Activated T-helper 2 cell treated with anti-CD3 and anti-CD28 coated beads, Interferon-gamma antibody, Interleukin-2, Interleukin-4, amounts not matched to agents 10 μg/mL and 5 μg/mL and 100 μg/mL, durations not matched to agents 14 hours and 24 hours and 36 hours (primary cell): Measurements from ENCODE around the gene RSPH3. TPM values are rescaled to one million over a fixed set of nuclear protein-coding genes. Genes with fewer than 3 reads are reported as not detected.
A peak's percentile ranks its signal among the peaks of the same experiment; 100 is the strongest.
"Not testable (repeated sequence)": the region's sequence is repeated elsewhere in the genome, so short reads cannot be mapped to it uniquely, and the experiment has no call there.

Experiments used
- DNase-seq: peaks from one replicate; pipeline ENCODE4 v3.0.0; 2021; ENCODE audit warnings: low spot score
- H3K27ac Mint-ChIP-seq: one replicate; pipeline ENCODE4 v1.8.0; 2021; ENCODE audit warnings: mixed read lengths
- H3K27me3 Mint-ChIP-seq: one replicate; pipeline ENCODE4 v1.8.0; 2021; ENCODE audit warnings: low read depth, mixed read lengths
- H3K36me3 Mint-ChIP-seq: one replicate; pipeline ENCODE4 v1.8.0; 2021; ENCODE audit warnings: low read depth, mixed read lengths
- H3K4me1 Mint-ChIP-seq: one replicate; pipeline ENCODE4 v1.8.0; 2021; ENCODE audit warnings: low read depth, mixed read lengths
- H3K4me3 Mint-ChIP-seq: one replicate; pipeline ENCODE4 v1.8.0; 2021; ENCODE audit warnings: low read depth, mild to moderate bottlenecking, moderate library complexity, mixed read lengths
- H3K9me3 Mint-ChIP-seq: one replicate; pipeline ENCODE4 v1.8.0; 2021; ENCODE audit warnings: mixed read lengths
- intact Hi-C: fragments of 100-400 bp; cut with micrococcal nuclease; formaldehyde crosslinking; loops from one replicate; pipeline ENCODE4 v1.15.1; 2023
- total RNA-seq: library from RNA; stranded (reverse); gene quantifications from 2 replicates; pipeline ENCODE4 v1.2.3, GENCODE V29; 2022

RSPH3 gene
- total RNA-seq, 1 donor from 2014 or later = 4.9 TPM

- Mint-ChIP-seq H3K9me3 (no peaks in the 10 kb centered on the region), H3K27me3 (no peaks in the 10 kb centered on the region), H3K36me3 (peaks cover 94% of the 10 kb centered on the region), H3K4me1 (peaks cover 45% of the 10 kb centered on the region), H3K4me3 (peak overlapping the region; percentile 96), H3K27ac (peak overlapping the region; percentile 98)
- no peak for DNase-seq
- intact Hi-C loops = loop anchor here (1.0 kb wide), 2 partner anchors 21 to 23 kb away; no protein-coding TSS in a partner anchor
Measured at GRCh38 chr6:159038914-159039884, 39.2 kb upstream of the RSPH3 start.

GRCh38 chr6:159038318-159038717 lies 38.3 kb upstream of the RSPH3 start:
- H3K27ac Mint-ChIP-seq, H3K9me3 Mint-ChIP-seq, DNase-seq, H3K4me3 Mint-ChIP-seq, intact Hi-C loops, H3K27me3 Mint-ChIP-seq: not testable (repeated sequence)
- Mint-ChIP-seq H3K4me1 (peaks cover 45% of the 10 kb centered on the region), H3K36me3 (peaks cover 89% of the 10 kb centered on the region)

- H3K36me3 Mint-ChIP-seq = peaks cover 84% of the 10 kb centered on the region
- DNase-seq = no peak
- no peaks in the 10 kb centered on the region for H3K9me3 Mint-ChIP-seq
Measured at GRCh38 chr6:159037756-159038290, 37.8 kb upstream of the RSPH3 start.

GRCh38 chr6:159036673-159037072 lies 36.7 kb upstream of the RSPH3 start:
- DNase-seq = no peak
- H3K27me3 Mint-ChIP-seq = no peaks in the 10 kb centered on the region
- H3K9me3 Mint-ChIP-seq = no peaks in the 10 kb centered on the region
- peaks cover 73% of the 10 kb centered on the region for H3K36me3 Mint-ChIP-seq
- peak overlapping the region; percentile 7 for H3K27ac Mint-ChIP-seq
- H3K4me1 Mint-ChIP-seq = peaks cover 33% of the 10 kb centered on the region
- intact Hi-C loops = no loop called here
- H3K4me3 Mint-ChIP-seq = no peak overlapping the region

More at GRCh38 chr6:159037756-159038290, 37.8 kb upstream of the RSPH3 start:
- no peak overlapping the region for H3K27ac Mint-ChIP-seq
- intact Hi-C loops = no loop called here
- no peak overlapping the region for H3K4me3 Mint-ChIP-seq
- no peaks in the 10 kb centered on the region for H3K27me3 Mint-ChIP-seq
- H3K4me1 Mint-ChIP-seq = peaks cover 41% of the 10 kb centered on the region

GRCh38 chr6:159035891-159036290 lies 35.9 kb upstream of the RSPH3 start:
- no peak for DNase-seq
- Mint-ChIP-seq H3K9me3 (no peaks in the 10 kb centered on the region), H3K4me1 (peaks cover 26% of the 10 kb centered on the region), H3K4me3 (no peak overlapping the region), H3K27ac (no peak overlapping the region), H3K36me3 (peaks cover 65% of the 10 kb centered on the region), H3K27me3 (no peaks in the 10 kb centered on the region)
- intact Hi-C loops = no loop called here

GRCh38 chr6:159033160-159034049 lies 33.4 kb upstream of the RSPH3 start:
- Mint-ChIP-seq H3K27me3 (no peaks in the 10 kb centered on the region), H3K4me3 (no peak overlapping the region), H3K9me3 (no peaks in the 10 kb centered on the region), H3K4me1 (peaks cover 9% of the 10 kb centered on the region), H3K36me3 (peaks cover 40% of the 10 kb centered on the region), H3K27ac (no peak overlapping the region)
- DNase-seq = no peak
- intact Hi-C loops = no loop called here

GRCh38 chr6:159031846-159032245 lies 31.8 kb upstream of the RSPH3 start:
- H3K9me3 Mint-ChIP-seq = no peaks in the 10 kb centered on the region
- no peaks in the 10 kb centered on the region for H3K27me3 Mint-ChIP-seq
- intact Hi-C loops = no loop called here
- H3K27ac Mint-ChIP-seq = no peak overlapping the region
- DNase-seq = no peak
- peaks cover 29% of the 10 kb centered on the region for H3K36me3 Mint-ChIP-seq
- H3K4me3 Mint-ChIP-seq = no peak overlapping the region
- H3K4me1 Mint-ChIP-seq = peaks cover 4% of the 10 kb centered on the region

GRCh38 chr6:159030168-159030567 lies 30.2 kb upstream of the RSPH3 start:
- Mint-ChIP-seq H3K4me1 (peaks cover 1% of the 10 kb centered on the region), H3K4me3 (no peak overlapping the region), H3K9me3 (peaks cover 9% of the 10 kb centered on the region), H3K27me3 (no peaks in the 10 kb centered on the region), H3K27ac (no peak overlapping the region), H3K36me3 (peaks cover 23% of the 10 kb centered on the region)
- intact Hi-C loops = no loop called here
- no peak for DNase-seq

- H3K27me3 Mint-ChIP-seq, H3K4me3 Mint-ChIP-seq, DNase-seq, H3K27ac Mint-ChIP-seq, intact Hi-C loops: not testable (repeated sequence)
- Mint-ChIP-seq H3K9me3 (peaks cover 46% of the 10 kb centered on the region), H3K4me1 (peaks cover 12% of the 10 kb centered on the region), H3K36me3 (peaks cover 43% of the 10 kb centered on the region)
Measured at GRCh38 chr6:159025224-159025623, 25.2 kb upstream of the RSPH3 start.

- Mint-ChIP-seq H3K4me3 (no peak overlapping the region), H3K36me3 (peaks cover 46% of the 10 kb centered on the region), H3K9me3 (peaks cover 46% of the 10 kb centered on the region), H3K4me1 (peaks cover 21% of the 10 kb centered on the region), H3K27me3 (no peaks in the 10 kb centered on the region), H3K27ac (peak overlapping the region; percentile 71)
- DNase-seq = no peak
- intact Hi-C loops = no loop called here
Measured at GRCh38 chr6:159023893-159024292, 23.9 kb upstream of the RSPH3 start.

- no peak for DNase-seq
- peaks cover 38% of the 10 kb centered on the region for H3K4me1 Mint-ChIP-seq
- H3K4me3 Mint-ChIP-seq = no peak overlapping the region
- H3K27ac Mint-ChIP-seq = no peak overlapping the region
- H3K9me3 Mint-ChIP-seq = peaks cover 36% of the 10 kb centered on the region
- no peaks in the 10 kb centered on the region for H3K27me3 Mint-ChIP-seq
- intact Hi-C loops = no loop called here
- H3K36me3 Mint-ChIP-seq = peaks cover 35% of the 10 kb centered on the region
Measured at GRCh38 chr6:159020011-159020410, 20.0 kb upstream of the RSPH3 start.

- intact Hi-C loops = loop anchor here (1.0 to 2.0 kb wide), 5 partner anchors 21 to 164 kb away; no protein-coding TSS in a partner anchor
- no peaks in the 10 kb centered on the region for H3K27me3 Mint-ChIP-seq
- DNase-seq = no peak
- H3K4me3 Mint-ChIP-seq = peak overlapping the region; percentile 1
- H3K9me3 Mint-ChIP-seq = peaks cover 16% of the 10 kb centered on the region
- peaks cover 17% of the 10 kb centered on the region for H3K36me3 Mint-ChIP-seq
- peaks cover 45% of the 10 kb centered on the region for H3K4me1 Mint-ChIP-seq
- H3K27ac Mint-ChIP-seq = peak overlapping the region; percentile 84
Measured at GRCh38 chr6:159017757-159018559, 18.0 kb upstream of the RSPH3 start.
